Measurements from ENCODE around the gene RPGRIP1.

DNA sequence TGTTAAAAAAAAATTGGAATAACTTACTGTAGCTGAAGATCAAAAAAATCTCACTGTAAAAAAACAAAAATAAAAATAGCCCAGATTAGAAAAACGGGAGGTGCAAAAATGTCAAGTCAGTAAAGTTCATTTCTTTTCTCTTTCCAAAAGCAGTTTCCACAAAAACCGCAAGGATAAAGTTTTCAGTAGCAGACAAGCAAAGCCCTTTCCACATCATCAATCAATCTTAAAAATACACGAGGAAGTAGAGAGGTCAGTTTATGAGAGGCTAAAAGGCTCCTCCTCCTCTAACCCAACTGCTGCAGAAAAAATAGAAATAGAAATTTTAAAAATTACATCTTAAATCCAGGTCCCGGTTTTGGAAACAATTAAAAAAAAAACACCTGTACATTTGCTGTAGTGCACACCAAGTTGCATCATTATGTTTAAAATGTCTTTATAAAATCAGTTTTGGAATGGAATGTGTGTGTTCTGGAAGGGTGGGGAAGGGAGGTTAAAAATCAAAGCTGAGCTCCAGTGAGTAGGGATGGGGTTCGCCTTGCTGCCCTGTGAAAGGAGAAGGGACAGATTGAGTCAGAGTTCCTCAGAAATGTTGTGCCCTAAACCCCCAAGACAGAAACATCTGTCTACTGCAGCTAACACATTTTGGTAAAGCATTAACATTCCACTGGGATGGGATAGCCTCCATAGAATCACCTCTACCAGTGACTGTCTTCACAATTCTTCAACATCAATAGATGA, 16.4 kb upstream of the RPGRIP1 start:
- TF ChIP-seq CTCF (IDR thresholded peaks at IDR 0.05) (no peak), EZH2 (IDR thresholded peaks at IDR 0.05) (no peak), EZH2phosphoT487 (IDR thresholded peaks at IDR 0.05) (no peak)

Data from neural progenitor cell (in vitro differentiated cells).